A673 (cell line): ENCODE results near the gene DNAH2.

Source experiments
- CTCF ChIP-seq: fragments of 300-800, 200-600 bp; sonication (generic); conservative IDR thresholded peaks from 2 replicates; pipeline ENCODE4 v1.5.1; 2017; ENCODE audit warnings: low read depth, mild to moderate bottlenecking, antibody characterized with exemption, low read length, moderate library complexity, mixed read lengths
- EZH2 ChIP-seq: fragments of 200-600 bp; sonication (generic); IDR thresholded peaks from 2 replicates; pipeline ENCODE4 v1.6.1; 2017; ENCODE audit warnings: borderline replicate concordance, low read depth, mild to moderate bottlenecking, mixed read lengths, antibody characterized with exemption, low read length; ENCODE audit not compliant: poor library complexity, severe bottlenecking

DNA sequence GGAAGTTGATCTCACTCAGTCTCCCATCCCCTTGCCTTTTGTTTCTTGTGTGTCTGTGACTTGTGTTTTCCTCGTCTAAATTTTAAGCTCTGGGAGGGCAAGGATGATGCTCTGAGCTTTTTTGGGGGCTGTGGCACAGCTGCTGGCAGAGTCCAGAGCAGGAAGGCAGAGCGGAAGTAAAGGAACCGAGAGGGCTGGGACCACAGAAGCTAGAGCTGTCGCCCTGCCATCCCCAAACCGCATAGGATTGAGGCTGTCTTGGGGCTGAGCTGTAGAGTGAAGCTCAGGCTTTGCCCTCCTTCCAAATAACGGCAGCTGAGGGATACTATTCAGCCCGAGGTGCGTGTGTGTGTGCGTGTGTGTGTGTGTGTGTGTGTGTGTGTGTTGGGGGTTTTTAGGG is 3.8 kb upstream of the DNAH2 start:
- TF ChIP-seq CTCF (no peak), EZH2 (no peak)
